ENCODE measurements around the gene ATOH7. TPM values are rescaled to one million over a fixed set of nuclear protein-coding genes. Genes with fewer than 3 reads are reported as not detected.

Gene ATOH7
- total and polyA plus RNA-seq, 9 donors = 0.11 to 0.13 (median 0.11) TPM; not detected in 6

DNA sequence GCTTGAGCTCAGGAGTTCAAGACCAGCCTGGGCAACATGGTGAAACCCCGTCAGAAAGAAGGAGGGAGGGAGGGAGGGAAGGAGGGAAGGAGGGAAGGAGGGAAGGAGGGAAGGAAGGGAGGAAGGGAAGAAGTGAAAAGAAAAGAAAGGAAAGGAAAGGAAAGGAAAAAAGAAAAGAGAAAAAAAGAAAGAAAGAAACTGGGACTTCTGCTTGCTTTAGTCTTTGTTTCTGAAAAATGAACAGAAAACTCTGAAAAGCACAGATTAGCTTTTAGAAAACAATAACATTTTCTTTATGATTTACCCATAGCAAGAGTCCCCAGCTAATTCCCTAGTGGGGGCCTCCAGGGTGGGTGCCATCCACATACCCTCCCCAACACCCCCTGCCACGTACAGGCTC lies 46.8 kb downstream of the ATOH7 start:
- no peak for DNase-seq
- Histone ChIP-seq H3K27ac (ENCODE audit: low read length) (no peak overlapping the region), H3K36me3 (ENCODE audit: control insufficient read depth, insufficient read depth, low read length) (peaks cover 3% of the 10 kb centered on the region), H3K9me3 (replicated peaks; ENCODE audit: control insufficient read depth, low read depth, low read length) (no peaks in the 10 kb centered on the region), H3K27me3 (ENCODE audit: control insufficient read depth, insufficient read depth, low read length) (no peaks in the 10 kb centered on the region), H3K4me3 (ENCODE audit: low read length) (no peak overlapping the region), H3K4me1 (ENCODE audit: control insufficient read depth, insufficient read depth, low read length) (peaks cover 5% of the 10 kb centered on the region)
- 38% methylated on average over 1 of the region's 2 CpGs for WGBS (ENCODE audit: insufficient coverage)

DNA sequence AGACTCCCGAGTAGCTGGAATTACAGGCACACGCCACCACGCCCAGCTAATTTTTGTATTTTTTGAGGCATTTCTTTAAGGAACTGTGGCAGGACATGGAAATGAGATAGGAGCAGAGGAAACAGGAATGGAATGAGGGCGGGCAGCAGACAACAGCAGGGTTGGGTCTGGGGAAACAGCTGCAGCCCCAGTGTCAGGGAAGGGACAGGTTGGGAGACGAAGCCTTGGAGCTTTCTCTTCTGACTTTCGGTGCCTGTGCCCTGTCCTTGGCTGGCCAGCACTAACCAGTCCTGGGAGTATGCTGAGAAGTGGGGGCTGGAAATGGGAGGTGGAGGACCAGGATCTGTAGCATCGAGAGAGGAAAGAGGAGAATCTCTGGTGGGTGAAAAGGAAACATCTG lies 47.4 kb downstream of the ATOH7 start:
- peak overlapping the region; percentile 40 for H3K27ac ChIP-seq (ENCODE audit: low read length)
- WGBS (ENCODE audit: insufficient coverage) = 53% methylated on average over 6 of the region's 7 CpGs

More for the DNA sequence above, 47.4 kb downstream of the ATOH7 start:
- Histone ChIP-seq H3K27me3 (ENCODE audit: control insufficient read depth, insufficient read depth, low read length) (no peaks in the 10 kb centered on the region), H3K36me3 (ENCODE audit: control insufficient read depth, insufficient read depth, low read length) (peaks cover 3% of the 10 kb centered on the region), H3K4me1 (ENCODE audit: control insufficient read depth, insufficient read depth, low read length) (peaks cover 5% of the 10 kb centered on the region), H3K9me3 (replicated peaks; ENCODE audit: control insufficient read depth, low read depth, low read length) (no peaks in the 10 kb centered on the region), H3K4me3 (ENCODE audit: low read length) (no peak overlapping the region)
- DNase-seq = peak; percentile 38

Other genes with a start within 250 kb of the ATOH7 start
- gene HERC4, start 156.8 kb downstream of the ATOH7 start, total RNA-seq = 36.4 TPM
- gene HERC4, start 156.8 kb downstream of the ATOH7 start, polyA plus RNA-seq (ENCODE audit: insufficient read depth in 1 of 8, insufficient read length in 8 of 8, low replicate concordance in 1 of 8) = 10 to 100 TPM; 25.1 to 35.6 (median 27.2) TPM
- 69.2 TPM for gene MYPN, start 122.6 kb downstream of the ATOH7 start, total RNA-seq
- gene MYPN, start 122.6 kb downstream of the ATOH7 start, polyA plus RNA-seq (ENCODE audit: insufficient read depth in 1 of 8, insufficient read length in 8 of 8, low replicate concordance in 1 of 8) = 10 to 100 TPM; 49.1 to 88.0 (median 61.6) TPM
- gene HNRNPH3, start 100.0 kb upstream of the ATOH7 start, total RNA-seq = 17.8 TPM
- 100 to 1,000 TPM; 176 to 214 (median 193) TPM for gene HNRNPH3, start 100.0 kb upstream of the ATOH7 start, polyA plus RNA-seq (ENCODE audit: insufficient read depth in 1 of 8, insufficient read length in 8 of 8, low replicate concordance in 1 of 8)
- 3.9 TPM for gene PBLD, start 100.8 kb upstream of the ATOH7 start, total RNA-seq
- 10 to 100 TPM in 2 of 8 donors, 1 to 10 TPM in 6; 4.7 to 20.0 (median 8.0) TPM for gene PBLD, start 100.8 kb upstream of the ATOH7 start, polyA plus RNA-seq (ENCODE audit: insufficient read depth in 1 of 8, insufficient read length in 8 of 8, low replicate concordance in 1 of 8)
- 19.8 TPM for gene RUFY2, start 175.2 kb upstream of the ATOH7 start, total RNA-seq
- gene RUFY2, start 175.2 kb upstream of the ATOH7 start, polyA plus RNA-seq (ENCODE audit: insufficient read depth in 1 of 8, insufficient read length in 8 of 8, low replicate concordance in 1 of 8) = 10 to 100 TPM; 12.0 to 17.3 (median 14.8) TPM
- 9.0 TPM for gene DNA2, start 239.9 kb upstream of the ATOH7 start, total RNA-seq
- gene DNA2, start 239.9 kb upstream of the ATOH7 start, polyA plus RNA-seq (ENCODE audit: insufficient read depth in 1 of 8, insufficient read length in 8 of 8, low replicate concordance in 1 of 8) = 1 to 10 TPM; 3.7 to 7.3 (median 5.2) TPM

Measured in muscle of leg (tissue), 11 donors.